Measurements from ENCODE around the gene PRDM2. TPM values are rescaled to one million over a fixed set of nuclear protein-coding genes. Genes with fewer than 3 reads are reported as not detected.
A peak's percentile ranks its signal among the peaks of the same experiment; 100 is the strongest.

The PRDM2 gene
- total RNA-seq, 3 donors from 2014 or later (not counting 1 experiment from before 2014, with no cell fraction given): 168 to 193 (median 184) TPM

DNA sequence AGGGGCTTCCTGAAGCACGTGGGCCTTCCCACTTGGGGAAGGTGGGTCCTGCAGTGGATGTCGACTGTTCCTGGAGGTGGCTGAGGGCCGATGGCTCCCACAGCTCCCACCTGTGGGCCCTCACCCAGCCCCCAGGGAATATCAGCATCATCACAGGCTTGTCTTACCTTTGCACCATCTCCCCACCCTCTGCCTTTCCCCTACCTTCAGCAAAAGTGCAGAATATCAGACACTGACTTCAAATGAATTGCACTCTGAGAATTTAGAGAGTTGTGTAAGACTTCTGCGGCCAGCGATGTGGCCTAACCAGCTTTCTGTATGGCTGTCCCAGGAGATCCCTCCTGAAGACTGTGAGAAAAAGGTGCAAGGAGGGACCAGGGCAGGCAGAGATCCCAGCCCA, 105.4 kb downstream of the PRDM2 start:
- Mint-ChIP-seq H3K27ac (peak overlapping the region in 1 of 2 donors; percentile 73), H3K27me3 (ENCODE audit: low read depth in 2 of 2) (no peaks in the 10 kb centered on the region), H3K9me3 (no peaks in the 10 kb centered on the region), H3K4me1 (peaks cover 54 to 58% of the 10 kb centered on the region in 2 donors), H3K4me3 (no peak overlapping the region), H3K36me3 (no peaks in the 10 kb centered on the region)
- Histone ChIP-seq H3K36me3 (ENCODE audit: control insufficient read depth, insufficient read depth, low read length) (no peaks in the 10 kb centered on the region), H3K27ac (ENCODE audit: low read length) (no peak overlapping the region), H3K4me1 (ENCODE audit: control insufficient read depth, insufficient read depth, low read length) (peaks cover 11% of the 10 kb centered on the region), H3K9me3 (ENCODE audit: control insufficient read depth, insufficient read depth, low read length) (no peaks in the 10 kb centered on the region), H3K27me3 (ENCODE audit: control insufficient read depth, insufficient read depth, low read length) (no peaks in the 10 kb centered on the region), H3K4me3 (ENCODE audit: low read length) (no peak overlapping the region)
- WGBS (ENCODE audit: insufficient coverage): 90% methylated on average over 5 of the region's 5 CpGs
- no peak for TF ChIP-seq CTCF (IDR thresholded peaks at IDR 0.05)
- intact Hi-C loops (cut with micrococcal nuclease): no loop called here
- DNase-seq: no peak
- ATAC-seq: no peak

GRCh38 chr1:13806108-13806507, 106.1 kb downstream of the PRDM2 start:
- TF ChIP-seq CTCF (IDR thresholded peaks at IDR 0.05): no peak
- DNase-seq (no peak), ATAC-seq (no peak)
- Histone ChIP-seq H3K4me3 (ENCODE audit: low read length) (no peak overlapping the region), H3K36me3 (ENCODE audit: control insufficient read depth, insufficient read depth, low read length) (no peaks in the 10 kb centered on the region), H3K27ac (ENCODE audit: low read length) (no peak overlapping the region), H3K4me1 (ENCODE audit: control insufficient read depth, insufficient read depth, low read length) (peaks cover 11% of the 10 kb centered on the region), H3K9me3 (ENCODE audit: control insufficient read depth, insufficient read depth, low read length) (no peaks in the 10 kb centered on the region), H3K27me3 (ENCODE audit: control insufficient read depth, insufficient read depth, low read length) (no peaks in the 10 kb centered on the region)
- Mint-ChIP-seq H3K27me3 (ENCODE audit: low read depth in 2 of 2) (no peaks in the 10 kb centered on the region), H3K9me3 (no peaks in the 10 kb centered on the region), H3K27ac (peak overlapping the region in 1 of 2 donors; percentile 73), H3K4me3 (no peak overlapping the region), H3K36me3 (no peaks in the 10 kb centered on the region), H3K4me1 (peaks cover 54 to 63% of the 10 kb centered on the region in 2 donors)
- intact Hi-C loops (cut with micrococcal nuclease): no loop called here
- WGBS (ENCODE audit: insufficient coverage): 96% methylated on average over 13 of the region's 13 CpGs

DNA sequence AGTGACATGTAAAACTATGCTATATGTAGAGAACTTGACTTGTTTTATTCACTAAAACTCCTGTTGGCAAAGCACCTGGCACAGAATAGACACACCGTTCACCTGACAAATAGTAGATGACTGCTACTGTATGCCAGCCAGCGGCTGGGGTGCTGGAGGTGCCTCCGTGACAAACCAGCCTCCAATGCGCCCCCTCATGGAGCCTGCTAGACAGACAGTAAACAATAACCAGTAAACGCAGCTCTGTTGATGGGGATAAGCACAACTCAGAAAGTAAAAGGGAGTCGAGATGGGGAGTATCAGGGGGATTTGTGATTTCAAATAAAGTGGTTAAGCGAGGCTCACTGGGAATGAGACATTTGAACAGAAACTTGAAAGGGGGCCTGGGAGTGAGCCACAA, 107.2 kb downstream of the PRDM2 start:
- Histone ChIP-seq H3K27me3 (ENCODE audit: control insufficient read depth, insufficient read depth, low read length) (no peaks in the 10 kb centered on the region), H3K27ac (ENCODE audit: low read length) (no peak overlapping the region), H3K4me3 (ENCODE audit: low read length) (no peak overlapping the region), H3K36me3 (ENCODE audit: control insufficient read depth, insufficient read depth, low read length) (no peaks in the 10 kb centered on the region), H3K4me1 (ENCODE audit: control insufficient read depth, insufficient read depth, low read length) (peaks cover 11% of the 10 kb centered on the region), H3K9me3 (ENCODE audit: control insufficient read depth, insufficient read depth, low read length) (no peaks in the 10 kb centered on the region)
- H3K9me3 Mint-ChIP-seq: no peaks in the 10 kb centered on the region
- ATAC-seq: no peak
- no peaks in the 10 kb centered on the region for H3K27me3 Mint-ChIP-seq (ENCODE audit: low read depth in 2 of 2)
- no peak for TF ChIP-seq CTCF (IDR thresholded peaks at IDR 0.05)
- peak in 1 of 2 donors; percentile 40 for DNase-seq
- peaks cover 55 to 72% of the 10 kb centered on the region in 2 donors for H3K4me1 Mint-ChIP-seq
- peak overlapping the region; percentile 66 to 73 for H3K27ac Mint-ChIP-seq
- H3K4me3 Mint-ChIP-seq: no peak overlapping the region
- no peaks in the 10 kb centered on the region for H3K36me3 Mint-ChIP-seq
- intact Hi-C loops (cut with micrococcal nuclease): no loop called here
- 85% methylated on average over 7 of the region's 7 CpGs for WGBS (ENCODE audit: insufficient coverage)

DNA sequence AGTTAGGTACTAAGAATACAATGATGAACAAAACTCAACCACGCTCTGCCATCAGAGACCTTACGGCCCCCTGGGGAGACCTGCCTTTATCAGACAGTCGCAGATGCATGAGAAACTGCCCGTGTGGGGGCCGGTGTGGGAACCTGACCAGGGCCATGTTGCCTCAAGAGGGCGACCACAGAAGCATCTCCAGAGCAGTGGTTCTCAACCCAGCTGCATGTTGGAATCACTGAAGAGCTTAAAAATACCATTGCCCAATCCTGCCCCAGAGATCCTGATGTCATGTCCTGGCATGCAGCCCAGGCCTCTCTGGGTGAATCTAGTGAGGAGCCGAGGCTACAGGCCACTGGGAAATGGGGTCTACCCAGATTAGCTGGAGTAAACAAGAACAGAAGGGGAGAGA, 108.7 kb downstream of the PRDM2 start:
- DNase-seq: no peak
- H3K9me3 ChIP-seq (ENCODE audit: control insufficient read depth, insufficient read depth, low read length): no peaks in the 10 kb centered on the region
- Mint-ChIP-seq H3K4me1 (peaks cover 61 to 76% of the 10 kb centered on the region in 2 donors), H3K36me3 (no peaks in the 10 kb centered on the region), H3K27ac (peak overlapping the region; percentile 66 to 87), H3K4me3 (no peak overlapping the region), H3K27me3 (ENCODE audit: low read depth in 2 of 2) (no peaks in the 10 kb centered on the region), H3K9me3 (no peaks in the 10 kb centered on the region)
- WGBS (ENCODE audit: insufficient coverage): 77% methylated on average over 7 of the region's 7 CpGs
- no peak for ATAC-seq
- intact Hi-C loops (cut with micrococcal nuclease): no loop called here
- H3K4me3 ChIP-seq (ENCODE audit: low read length): no peak overlapping the region
- no peak overlapping the region for H3K27ac ChIP-seq (ENCODE audit: low read length)
- H3K36me3 ChIP-seq (ENCODE audit: control insufficient read depth, insufficient read depth, low read length): no peaks in the 10 kb centered on the region
- H3K27me3 ChIP-seq (ENCODE audit: control insufficient read depth, insufficient read depth, low read length): no peaks in the 10 kb centered on the region
- peaks cover 19% of the 10 kb centered on the region for H3K4me1 ChIP-seq (ENCODE audit: control insufficient read depth, insufficient read depth, low read length)
- TF ChIP-seq CTCF (IDR thresholded peaks at IDR 0.05): no peak
